Inferior parietal cortex (tissue), 1 donor: Measurements from ENCODE around the gene ARF5.
"Not testable (repeated sequence)": the region's sequence is repeated elsewhere in the genome, so short reads cannot be mapped to it uniquely, and the experiment has no call there.

ENCODE experiments used
- DNase-seq: peaks from one replicate; pipeline ENCODE4 v3.0.0-alpha.2; 2016; ENCODE audit errors: extremely low spot score

ARF5 gene

GRCh38 chr7:127588019-127588696 lies at the start of gene ARF5:
TSS of gene ARF5 (plus strand) at chr7:127588411. CDS start at chr7:127588499, 88 bp downstream.
- peak; percentile 83 for DNase-seq

GRCh38 chr7:127539116-127539515 lies 49.1 kb upstream of the ARF5 start:
- no peak for DNase-seq

GRCh38 chr7:127540461-127540860 lies 47.8 kb upstream of the ARF5 start:
- not testable (repeated sequence) for DNase-seq

GRCh38 chr7:127541548-127541947 lies 46.7 kb upstream of the ARF5 start:
- no peak for DNase-seq

- no peak for DNase-seq
These were observed 41.9 kb upstream of the ARF5 start for GRCh38 chr7:127546313-127546712.

GRCh38 chr7:127550247-127550646 lies 38.0 kb upstream of the ARF5 start:
- no peak for DNase-seq

- no peak for DNase-seq
These were observed 36.3 kb upstream of the ARF5 start for GRCh38 chr7:127551941-127552340.

GRCh38 chr7:127556404-127556803 lies 31.8 kb upstream of the ARF5 start:
- no peak for DNase-seq

- DNase-seq: no peak
These were observed 30.4 kb upstream of the ARF5 start for GRCh38 chr7:127557803-127558202.

- no peak for DNase-seq
These were observed 22.0 kb upstream of the ARF5 start for GRCh38 chr7:127566242-127566641.

GRCh38 chr7:127568034-127568433 lies 20.2 kb upstream of the ARF5 start:
- not testable (repeated sequence) for DNase-seq

- DNase-seq: no peak
These were observed 16.3 kb upstream of the ARF5 start for GRCh38 chr7:127571741-127572505.

- no peak for DNase-seq
These were observed 10.1 kb upstream of the ARF5 start for GRCh38 chr7:127578036-127578684.

GRCh38 chr7:127578711-127579275 lies 9.4 kb upstream of the ARF5 start:
- DNase-seq: no peak

GRCh38 chr7:127580612-127581011 lies 7.6 kb upstream of the ARF5 start:
- DNase-seq: no peak

- no peak for DNase-seq
These were observed 6.5 kb upstream of the ARF5 start for GRCh38 chr7:127581716-127582115.

- DNase-seq: no peak
These were observed 5.8 kb upstream of the ARF5 start for GRCh38 chr7:127582361-127582760.

- no peak for DNase-seq
These were observed 3.6 kb upstream of the ARF5 start for GRCh38 chr7:127584648-127585043.

GRCh38 chr7:127585044-127585953 lies 2.9 kb upstream of the ARF5 start, which contains the start of gene GCC1:
TSS of gene GCC1 (minus strand) at chr7:127585596. CDS start at chr7:127585182, 414 bp downstream.
- peak; percentile 94 for DNase-seq

GRCh38 chr7:127586346-127586745 lies 1.9 kb upstream of the ARF5 start:
- no peak for DNase-seq

- no peak for DNase-seq
These were observed 570 bp upstream of the ARF5 start for GRCh38 chr7:127587663-127588018.
